T47D (cell line): Measurements from ENCODE around the gene RGS12.

ENCODE experiments used
- DNase-seq, 2 experiments: peaks; one replicate each; pipeline versions ENCODE4 v3.0.0 to v3.0.0-alpha.2; 2011 to 2012; ENCODE audit warnings: low read depth in 1 of 2, low spot score in 1 of 2
- JUND ChIP-seq: IDR thresholded peaks from 2 replicates; pipeline ENCODE4 v1.6.1; 2012; ENCODE audit warnings: low read depth
- in situ Hi-C: cut with HindIII; loops from 2 replicates; pipeline ENCODE4 v1.10.0; 2016; ENCODE audit warnings: low sequenced_read_pairs, low pct_unique_long_range_greater_than_20kb

Gene RGS12

DNA sequence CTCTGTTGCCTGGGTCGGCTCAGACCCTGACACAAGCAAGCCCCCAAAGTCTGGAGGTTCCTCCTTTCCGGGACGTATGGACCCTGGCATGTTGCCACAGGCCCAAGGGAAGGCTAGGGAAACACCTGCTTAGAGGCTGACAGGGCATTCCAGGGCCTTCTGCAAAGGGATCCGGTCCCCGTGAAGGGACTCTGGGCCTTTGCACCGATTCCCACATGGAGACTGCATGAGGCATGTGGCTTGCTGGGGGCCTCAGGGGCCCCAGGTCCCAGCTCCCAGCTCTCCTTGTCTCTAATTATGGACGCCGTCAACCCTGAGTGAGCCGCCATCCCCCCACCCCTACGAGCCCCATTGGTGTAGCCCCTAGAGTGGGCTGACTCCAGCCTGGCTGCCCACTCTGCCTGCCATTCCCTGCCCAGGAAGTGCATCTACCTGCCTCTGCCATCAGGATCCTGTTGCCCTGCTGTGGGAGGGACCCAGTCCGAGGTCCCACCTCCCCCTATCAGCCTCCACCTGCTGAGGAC, 4.2 kb upstream of the RGS12 start:
- no peak for DNase-seq
- no peak for TF ChIP-seq JUND
- in situ Hi-C loops = no loop called here

DNA sequence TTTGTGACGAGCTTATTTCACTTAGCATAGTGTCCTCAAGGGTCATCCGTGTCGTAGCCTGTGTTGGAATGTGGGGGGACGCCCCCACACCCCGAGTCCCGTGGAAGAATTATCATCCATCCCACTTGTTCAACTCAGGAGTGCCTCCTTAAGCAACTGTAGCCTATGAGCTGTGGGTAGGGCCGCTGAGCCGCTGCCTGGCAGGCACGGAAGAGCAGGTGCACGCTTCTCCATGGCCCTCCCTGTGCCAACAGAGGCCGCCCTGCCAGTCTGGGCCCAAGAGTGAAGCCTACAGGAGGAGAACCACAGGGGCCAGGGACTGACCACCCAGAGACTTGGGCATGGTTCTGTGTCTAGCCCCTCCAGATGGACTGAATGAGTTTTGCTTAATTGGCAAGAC, 2.3 kb upstream of the RGS12 start:
- in situ Hi-C loops = no loop called here
- TF ChIP-seq JUND = no peak
- DNase-seq = no peak

DNA sequence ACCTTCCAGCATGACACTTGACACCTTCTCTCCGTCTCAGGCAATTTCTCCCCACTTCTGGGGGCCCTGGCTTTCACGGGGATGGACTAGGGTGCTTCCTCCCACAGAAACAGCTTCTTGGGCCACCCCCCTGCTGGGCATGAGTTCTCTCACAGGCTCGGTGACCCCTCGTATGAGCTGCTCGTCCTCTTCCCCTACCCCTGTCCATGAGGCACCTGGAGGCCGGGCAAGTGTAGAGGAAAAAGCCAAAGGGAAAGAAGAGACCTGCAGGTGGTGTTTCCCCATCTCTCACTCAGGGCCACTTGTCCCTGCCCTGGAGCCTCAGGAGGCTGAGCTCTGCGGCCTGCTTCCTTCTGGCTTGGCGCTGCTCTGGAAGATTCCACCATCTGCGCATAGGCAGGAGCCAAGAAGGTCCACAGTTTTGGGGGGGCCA, 1.9 kb upstream of the RGS12 start:
- in situ Hi-C loops = no loop called here
- DNase-seq = no peak
- TF ChIP-seq JUND = no peak

DNA sequence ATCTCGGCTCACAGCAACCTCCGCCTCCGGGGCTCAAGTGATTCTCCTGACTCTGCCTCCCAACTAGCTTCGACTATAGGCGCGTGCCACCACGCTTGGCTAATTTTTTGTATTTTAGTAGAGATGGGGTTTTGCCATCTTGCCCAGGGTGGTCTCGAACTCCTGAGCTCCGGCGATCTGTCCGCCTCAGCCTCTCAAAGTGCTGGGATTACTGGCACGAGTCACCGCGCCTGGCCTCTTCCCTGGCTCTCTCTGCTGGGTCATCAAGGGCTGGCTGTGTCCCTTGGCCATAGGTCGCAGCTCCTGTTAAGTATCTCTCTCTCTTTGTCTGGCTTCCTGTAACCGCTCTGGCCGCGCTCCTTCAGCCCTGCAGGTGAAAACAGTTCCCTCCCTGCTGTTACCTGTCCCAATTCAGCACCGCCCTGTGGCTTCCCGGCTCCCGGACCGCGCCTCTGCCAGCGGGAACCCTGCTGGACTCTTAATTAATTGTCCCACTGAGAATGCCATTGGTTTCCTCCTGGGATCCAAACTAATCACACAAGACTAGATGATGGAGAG, 1.3 kb upstream of the RGS12 start:
- no peak for TF ChIP-seq JUND
- peak; percentile 68 to 76 for DNase-seq
- in situ Hi-C loops = no loop called here

DNA sequence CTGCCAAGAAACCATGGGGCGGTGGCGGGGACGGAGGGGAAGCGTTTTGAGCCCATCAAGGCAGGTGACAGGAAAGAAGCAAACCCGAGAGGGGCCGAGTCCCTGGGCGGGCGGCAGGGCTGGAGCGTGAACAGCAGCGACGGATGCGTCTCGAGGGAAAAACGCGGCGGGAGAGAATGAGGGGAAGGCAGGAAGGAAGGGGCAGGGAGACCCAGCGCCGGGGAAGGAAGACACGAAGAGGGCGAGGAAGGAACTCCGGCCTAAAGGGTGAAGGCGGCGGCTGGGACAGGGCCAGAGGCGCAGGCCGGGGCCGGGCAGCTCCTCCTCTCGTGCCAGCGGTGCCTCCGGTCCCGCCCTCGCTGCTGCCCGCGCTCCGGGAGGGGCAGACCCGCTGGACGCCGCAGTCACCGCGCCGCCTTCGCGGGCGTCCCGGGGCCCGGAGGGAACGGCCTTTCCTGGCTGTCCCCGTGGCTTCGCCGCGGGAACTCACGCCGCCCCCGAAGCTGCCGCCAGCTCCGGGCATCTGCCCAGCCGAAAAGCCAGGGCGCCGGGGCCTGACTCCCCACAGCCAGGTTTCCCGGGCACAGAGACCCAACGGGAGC, 751 bp upstream of the RGS12 start:
- TF ChIP-seq JUND = no peak
- peak; percentile 75 to 77 for DNase-seq
- in situ Hi-C loops = no loop called here

DNA sequence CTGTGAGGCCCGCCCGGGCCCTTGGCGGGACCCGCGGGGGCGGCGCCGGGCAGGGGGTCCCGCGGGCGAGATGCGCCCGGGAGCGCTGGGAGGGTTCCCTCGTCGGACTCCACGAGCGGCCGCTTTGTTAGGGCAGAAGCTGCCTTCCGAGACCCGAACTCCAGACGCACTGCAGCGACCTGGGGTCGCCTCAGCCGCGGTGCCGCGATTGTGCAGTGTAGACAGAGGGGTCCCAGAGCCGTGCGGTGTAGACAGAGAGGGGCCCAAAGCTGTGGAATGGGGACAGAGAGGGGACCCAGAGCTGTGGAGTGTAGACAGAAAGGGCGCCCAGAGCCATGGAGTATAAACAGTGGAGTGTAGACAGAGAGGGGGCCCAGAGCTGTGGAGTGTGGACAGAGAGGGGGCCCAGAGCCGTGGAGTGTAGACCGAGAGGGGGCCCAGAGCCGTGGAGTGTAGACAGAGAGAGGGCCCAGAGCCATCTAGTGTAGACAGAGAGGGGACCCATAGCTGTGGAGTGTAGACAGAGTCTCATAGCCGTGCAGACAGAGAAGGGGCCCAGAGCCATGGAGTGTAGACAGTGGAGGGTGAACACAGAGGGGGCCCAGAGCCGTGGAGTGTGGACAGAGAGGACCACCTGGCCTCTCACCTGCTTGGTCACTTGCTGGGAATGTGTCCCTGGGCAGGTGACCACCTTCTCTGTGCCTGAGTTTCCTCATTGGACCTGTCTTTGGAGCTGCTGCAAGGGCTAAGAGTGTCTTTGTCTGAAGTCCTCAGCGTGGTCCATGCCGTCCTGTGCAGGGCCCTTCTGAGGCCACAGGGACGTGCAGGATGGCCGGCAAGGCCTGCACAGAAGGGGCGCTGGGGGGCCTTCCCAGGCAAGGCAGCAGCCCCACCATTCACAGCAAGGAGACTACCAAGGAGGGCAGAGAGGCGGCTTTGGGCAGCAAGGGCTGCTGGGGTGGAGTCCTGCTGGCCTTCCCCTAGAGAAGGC, 875 bp downstream of the RGS12 start:
- in situ Hi-C loops = no loop called here
- TF ChIP-seq JUND = no peak
- peak in 1 of 2 experiments; percentile 13 for DNase-seq

DNA sequence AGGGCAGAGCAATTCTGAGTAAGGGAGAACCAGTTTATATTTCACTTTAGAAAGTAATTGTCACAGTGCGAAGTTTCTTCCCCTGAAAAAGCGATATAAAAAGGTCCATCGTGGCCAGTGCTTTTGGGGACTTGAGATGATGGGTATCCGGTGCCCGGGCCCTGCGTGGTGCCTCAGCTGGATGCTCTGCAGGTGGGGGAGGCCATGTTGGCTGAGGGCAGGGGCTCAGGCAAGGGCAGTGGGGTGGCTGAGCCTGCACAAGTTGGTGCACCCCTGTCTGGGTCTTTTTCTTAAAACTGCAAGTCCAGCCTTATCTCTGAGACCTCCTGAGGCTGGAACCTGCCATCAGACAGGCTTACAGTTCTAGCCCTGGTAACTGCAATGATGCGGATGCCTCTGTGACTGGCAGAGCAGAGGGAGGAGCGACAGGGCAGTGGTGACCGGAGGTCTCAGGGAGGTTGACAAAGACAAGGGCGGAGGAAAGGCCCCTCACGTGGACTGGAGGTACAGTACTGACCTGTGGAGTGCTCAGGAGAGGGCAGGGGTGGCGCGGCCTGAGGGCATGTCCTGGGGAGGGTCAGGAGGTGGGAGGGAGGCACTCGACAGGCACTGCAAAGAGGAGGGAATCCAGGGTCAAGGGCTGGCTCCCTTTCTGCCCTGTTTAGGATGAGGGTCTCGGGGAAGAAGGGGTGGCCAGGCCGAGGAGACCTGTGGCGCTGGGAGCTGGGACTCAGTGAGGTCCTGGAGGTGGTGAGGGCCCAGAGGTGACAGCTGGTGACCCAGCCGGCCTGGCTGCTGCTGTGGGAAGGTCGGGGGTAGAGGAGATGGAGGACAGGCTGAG, 1.8 kb downstream of the RGS12 start:
- in situ Hi-C loops = no loop called here
- no peak for DNase-seq
- no peak for TF ChIP-seq JUND

DNA sequence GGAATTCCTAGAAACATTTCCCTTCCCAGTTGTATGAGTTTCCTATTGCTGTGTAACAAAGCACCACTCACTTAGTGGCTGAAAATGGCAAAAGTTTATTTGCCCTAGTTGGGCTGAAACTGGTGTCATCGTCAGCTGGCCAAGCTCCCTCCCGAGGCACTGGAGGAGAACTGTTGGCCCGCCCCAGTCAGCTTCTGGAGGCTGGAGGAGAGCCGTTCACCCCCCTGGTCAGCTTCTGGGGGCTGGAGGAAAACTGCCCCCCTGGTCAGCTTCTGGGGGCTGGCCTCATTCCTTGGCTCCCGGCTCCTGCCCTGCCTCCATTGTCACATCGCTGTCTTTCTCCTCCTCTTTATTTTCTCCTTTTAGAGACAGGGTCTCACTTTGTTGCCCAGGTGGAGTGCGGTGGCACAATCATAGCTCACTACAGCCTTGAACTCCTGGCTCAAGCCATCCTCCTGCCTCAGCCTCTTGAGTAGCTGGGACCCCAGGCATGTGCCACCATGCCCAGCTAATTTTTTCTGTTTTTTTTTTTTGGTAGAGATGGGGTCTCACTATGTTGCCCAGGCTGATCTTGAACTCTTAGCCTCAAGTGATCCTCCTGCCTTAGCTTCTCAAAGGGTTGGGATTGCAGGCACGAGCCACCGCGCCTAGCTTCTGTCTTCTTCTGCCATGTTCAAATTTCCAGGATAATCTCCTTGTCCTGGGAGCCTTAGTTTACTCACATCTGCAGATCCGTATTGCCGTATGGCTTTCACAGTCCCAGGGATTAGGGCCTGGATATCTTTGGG, 3.2 kb downstream of the RGS12 start:
- DNase-seq = no peak
- no peak for TF ChIP-seq JUND
- in situ Hi-C loops = no loop called here

DNA sequence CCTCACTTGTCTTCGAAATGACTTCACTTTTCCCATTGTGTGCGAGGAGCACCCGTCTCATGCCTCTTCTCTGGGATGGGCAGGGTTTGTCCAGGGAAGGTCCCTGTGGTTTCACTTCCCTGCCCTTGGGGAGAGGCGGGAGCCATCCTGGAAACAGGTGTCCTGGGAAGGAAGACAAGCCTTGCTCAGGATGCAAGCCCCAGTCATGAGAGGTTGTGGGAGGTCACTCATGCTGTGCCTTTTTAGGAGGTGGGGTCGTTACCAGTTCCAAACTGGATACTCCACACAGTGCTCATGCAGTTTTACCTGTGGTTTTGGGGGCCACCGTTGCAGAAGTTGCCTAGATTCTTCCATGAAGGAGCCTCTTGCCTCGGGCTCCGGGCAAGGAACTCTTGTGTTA, 3.8 kb downstream of the RGS12 start:
- DNase-seq = no peak
- in situ Hi-C loops = no loop called here
- no peak for TF ChIP-seq JUND

DNA sequence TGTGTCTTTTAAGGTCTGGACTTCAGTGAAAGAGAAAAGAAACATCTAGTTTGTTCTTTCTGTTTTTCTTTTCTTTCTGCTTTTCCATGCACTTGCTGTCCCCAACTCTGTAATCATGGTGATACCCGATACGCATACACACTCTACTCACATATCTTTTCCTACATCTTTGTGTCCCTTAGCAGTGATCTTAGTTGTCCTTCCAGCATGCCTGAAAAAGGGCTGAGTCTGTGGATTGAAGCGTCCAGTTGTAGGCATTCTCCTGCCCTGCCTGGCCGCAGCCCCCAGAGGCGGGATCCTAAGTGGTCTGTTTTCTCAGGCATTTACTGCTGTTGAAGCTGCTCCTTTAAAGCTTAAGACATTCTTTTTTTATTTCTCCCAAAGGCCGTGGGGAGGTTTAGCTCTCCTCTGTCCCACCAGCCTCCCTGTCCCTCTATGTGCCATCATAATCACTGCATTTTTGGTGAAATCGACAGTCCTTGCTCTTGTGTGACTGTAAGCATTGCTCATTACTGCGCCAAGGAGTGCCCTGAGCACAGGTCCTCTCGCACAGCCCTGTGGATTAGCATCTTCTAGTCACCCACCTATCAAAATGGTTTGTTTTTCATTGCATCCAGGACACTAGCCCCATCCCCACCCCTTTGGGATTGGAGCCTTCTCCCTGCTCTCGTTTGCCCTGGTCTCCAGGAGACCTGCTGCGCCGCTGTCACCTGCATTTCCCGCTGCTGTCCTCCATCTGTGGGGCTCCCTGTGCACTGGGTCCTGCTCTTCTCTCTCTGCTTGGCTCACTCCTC, 4.4 kb downstream of the RGS12 start:
- in situ Hi-C loops = no loop called here
- DNase-seq = no peak

More for the DNA sequence above, 4.4 kb downstream of the RGS12 start:
- no peak for TF ChIP-seq JUND
